Measurements from ENCODE around the gene PFKP.

PFKP gene

DNA sequence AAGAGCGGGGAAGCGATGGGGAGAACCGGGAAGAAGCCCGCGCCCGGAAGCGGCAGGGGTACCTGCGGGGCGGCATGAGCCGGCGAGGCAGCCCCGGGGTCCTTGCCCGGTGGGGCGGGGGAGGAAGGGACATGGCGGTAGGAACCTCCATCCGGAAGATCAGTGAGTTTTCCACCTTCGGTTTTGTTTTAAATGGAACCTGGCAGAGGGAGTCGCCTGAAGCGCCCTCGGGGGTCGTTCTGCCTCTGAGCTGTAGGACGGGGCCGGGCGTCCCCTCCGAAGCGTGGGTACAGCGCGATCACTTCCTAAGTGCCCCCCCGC, 471 bp downstream of the PFKP start:
- in situ Hi-C loops (cut with HindIII; ENCODE audit: low pct_unique_long_range_greater_than_20kb, low sequenced_read_pairs) = no loop called here
- no peak for TF ChIP-seq JUND (IDR thresholded peaks at IDR 0.05; ENCODE audit: low read depth)
- no peak for DNase-seq (ENCODE audit: low read depth in 1 of 2, low spot score in 1 of 2)

GRCh38 chr10:3068201-3068967, 1.0 kb downstream of the PFKP start:
- peak; percentile 73 to 80 for DNase-seq (ENCODE audit: low read depth in 1 of 2, low spot score in 1 of 2)
- in situ Hi-C loops (cut with HindIII; ENCODE audit: low pct_unique_long_range_greater_than_20kb, low sequenced_read_pairs) = no loop called here
- no peak for TF ChIP-seq JUND (IDR thresholded peaks at IDR 0.05; ENCODE audit: low read depth)

DNA sequence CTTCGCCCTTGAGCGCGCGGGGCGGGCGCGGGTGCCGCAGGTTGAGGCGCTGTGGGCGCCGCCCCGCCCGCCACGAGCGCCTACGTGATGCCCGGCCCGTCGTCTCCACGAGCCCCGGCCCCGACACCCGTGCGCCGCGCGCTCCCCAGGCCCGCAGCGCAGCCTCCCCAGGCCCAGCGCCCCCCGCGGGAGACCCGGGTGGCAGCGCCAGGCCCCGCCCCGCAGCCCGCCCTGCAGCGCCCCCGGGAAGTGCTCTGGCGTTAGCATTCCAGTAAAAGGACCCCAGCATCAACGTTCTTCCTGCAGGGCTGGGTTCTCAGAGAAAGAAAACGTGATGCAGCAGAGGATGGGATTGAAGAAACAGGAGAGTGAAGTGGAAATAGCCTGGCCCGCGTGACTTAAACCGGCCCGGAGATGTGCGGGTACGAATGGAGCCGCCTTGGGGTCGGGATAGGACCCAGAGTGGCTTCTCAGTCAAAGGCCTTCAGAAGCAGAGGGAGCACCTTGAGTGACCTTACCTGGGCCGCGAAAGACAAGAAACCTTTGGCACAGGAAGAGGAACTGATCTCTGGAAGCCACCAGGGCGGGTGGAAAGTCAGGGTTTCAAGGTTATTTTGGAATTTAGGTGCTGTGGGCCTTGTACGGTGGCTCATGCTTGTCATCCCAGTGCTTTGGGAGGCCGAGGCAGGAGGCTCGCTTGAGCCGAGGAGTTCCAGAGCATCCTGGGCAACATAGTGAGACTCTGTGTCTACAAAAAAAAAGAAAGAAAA, 1.8 kb downstream of the PFKP start:
- DNase-seq (ENCODE audit: low read depth in 1 of 2, low spot score in 1 of 2) = peak in 1 of 2 experiments; percentile 54
- in situ Hi-C loops (cut with HindIII; ENCODE audit: low pct_unique_long_range_greater_than_20kb, low sequenced_read_pairs) = no loop called here

DNA sequence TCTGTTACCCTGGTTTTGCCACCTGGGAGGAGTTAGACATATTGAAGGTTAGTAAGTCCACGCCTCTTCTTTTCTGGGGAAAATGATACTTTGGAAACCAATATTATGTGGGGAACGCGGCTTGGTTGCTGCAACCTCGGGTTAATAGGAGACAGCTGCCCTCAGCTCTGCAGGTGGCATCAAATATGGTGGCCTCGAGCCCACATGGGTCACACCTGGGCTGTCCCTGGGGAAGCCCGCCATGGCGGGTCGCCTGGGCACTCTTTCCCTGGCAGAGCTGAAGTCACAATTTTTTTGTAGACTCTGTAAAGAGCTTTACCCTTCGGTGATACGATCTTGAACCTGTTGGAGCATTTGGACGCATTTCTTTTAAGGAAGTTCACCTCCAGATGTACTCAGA, 2.5 kb downstream of the PFKP start:
- in situ Hi-C loops (cut with HindIII; ENCODE audit: low pct_unique_long_range_greater_than_20kb, low sequenced_read_pairs) = no loop called here
- TF ChIP-seq JUND (IDR thresholded peaks at IDR 0.05; ENCODE audit: low read depth) = no peak
- DNase-seq (ENCODE audit: low read depth in 1 of 2, low spot score in 1 of 2) = no peak

More for the DNA sequence above, 1.8 kb downstream of the PFKP start:
- TF ChIP-seq JUND (IDR thresholded peaks at IDR 0.05; ENCODE audit: low read depth) = no peak

- in situ Hi-C loops (cut with HindIII; ENCODE audit: low pct_unique_long_range_greater_than_20kb, low sequenced_read_pairs) = no loop called here
- no peak for DNase-seq (ENCODE audit: low read depth in 1 of 2, low spot score in 1 of 2)
- no peak for TF ChIP-seq JUND (IDR thresholded peaks at IDR 0.05; ENCODE audit: low read depth)
Observed at GRCh38 chr10:3071405-3072198, 4.3 kb downstream of the PFKP start.

GRCh38 chr10:3072641-3073360, 5.5 kb downstream of the PFKP start:
- in situ Hi-C loops (cut with HindIII; ENCODE audit: low pct_unique_long_range_greater_than_20kb, low sequenced_read_pairs) = no loop called here
- TF ChIP-seq JUND (IDR thresholded peaks at IDR 0.05; ENCODE audit: low read depth) = no peak
- no peak for DNase-seq (ENCODE audit: low read depth in 1 of 2, low spot score in 1 of 2)

GRCh38 chr10:3074145-3074665, 6.9 kb downstream of the PFKP start:
- in situ Hi-C loops (cut with HindIII; ENCODE audit: low pct_unique_long_range_greater_than_20kb, low sequenced_read_pairs) = no loop called here
- no peak for TF ChIP-seq JUND (IDR thresholded peaks at IDR 0.05; ENCODE audit: low read depth)
- DNase-seq (ENCODE audit: low read depth in 1 of 2, low spot score in 1 of 2) = peak in 1 of 2 experiments; percentile 33

DNA sequence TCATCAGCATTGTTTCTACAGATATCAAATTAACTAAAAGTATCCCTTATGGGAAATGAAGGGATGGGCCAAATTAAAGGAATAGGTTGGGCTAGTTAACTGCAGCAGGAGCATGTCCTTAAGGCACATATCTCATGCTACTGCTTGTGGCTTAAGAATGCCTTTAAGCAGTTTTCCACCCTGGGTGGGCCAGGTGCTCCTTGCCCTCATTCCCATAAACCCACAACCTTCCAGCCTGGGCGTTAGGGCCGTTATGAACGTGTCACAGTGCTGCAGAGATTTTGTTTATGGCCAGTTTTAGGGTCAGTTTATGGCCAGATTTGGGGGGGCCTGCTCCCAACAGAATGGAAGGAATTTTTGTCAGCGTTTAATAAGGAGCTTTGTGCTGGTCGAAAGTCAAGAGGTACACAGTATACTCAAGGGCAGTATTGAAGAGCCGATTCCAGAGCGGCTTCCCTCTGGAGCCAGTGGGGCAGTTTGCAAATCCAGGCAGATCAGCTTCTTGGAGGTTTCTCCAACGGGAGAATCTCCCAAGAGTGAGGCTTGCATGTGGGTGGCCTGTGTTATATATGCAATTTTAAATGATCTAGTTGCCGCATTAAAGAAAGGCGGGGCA, 7.7 kb downstream of the PFKP start:
- no peak for DNase-seq (ENCODE audit: low read depth in 1 of 2, low spot score in 1 of 2)
- no peak for TF ChIP-seq JUND (IDR thresholded peaks at IDR 0.05; ENCODE audit: low read depth)
- in situ Hi-C loops (cut with HindIII; ENCODE audit: low pct_unique_long_range_greater_than_20kb, low sequenced_read_pairs) = no loop called here

DNA sequence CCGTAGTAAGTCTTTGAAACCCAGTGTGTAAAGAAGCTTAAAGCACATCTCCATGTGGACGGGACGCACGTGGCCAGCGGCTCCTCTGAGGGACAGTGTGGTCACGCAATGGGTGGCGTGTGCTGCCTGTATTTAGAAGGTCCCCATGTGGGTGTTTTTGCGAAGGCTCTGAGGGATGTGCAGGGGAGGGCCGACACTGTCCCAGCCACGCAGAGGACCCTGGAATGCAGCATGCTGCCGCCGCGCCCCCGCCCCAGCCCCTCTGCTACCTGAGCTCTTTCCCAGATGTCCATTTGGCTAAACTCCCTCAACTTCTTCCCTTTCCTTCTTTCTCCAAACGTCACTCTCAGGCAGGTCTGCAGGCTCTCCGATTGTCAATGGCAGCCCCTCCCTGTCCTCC, 8.8 kb downstream of the PFKP start:
- TF ChIP-seq JUND (IDR thresholded peaks at IDR 0.05; ENCODE audit: low read depth) = no peak
- no peak for DNase-seq (ENCODE audit: low read depth in 1 of 2, low spot score in 1 of 2)
- in situ Hi-C loops (cut with HindIII; ENCODE audit: low pct_unique_long_range_greater_than_20kb, low sequenced_read_pairs) = no loop called here

GRCh38 chr10:3077509-3077908, 10.2 kb downstream of the PFKP start:
- DNase-seq (ENCODE audit: low read depth in 1 of 2, low spot score in 1 of 2) = no peak
- in situ Hi-C loops (cut with HindIII; ENCODE audit: low pct_unique_long_range_greater_than_20kb, low sequenced_read_pairs) = no loop called here

DNA sequence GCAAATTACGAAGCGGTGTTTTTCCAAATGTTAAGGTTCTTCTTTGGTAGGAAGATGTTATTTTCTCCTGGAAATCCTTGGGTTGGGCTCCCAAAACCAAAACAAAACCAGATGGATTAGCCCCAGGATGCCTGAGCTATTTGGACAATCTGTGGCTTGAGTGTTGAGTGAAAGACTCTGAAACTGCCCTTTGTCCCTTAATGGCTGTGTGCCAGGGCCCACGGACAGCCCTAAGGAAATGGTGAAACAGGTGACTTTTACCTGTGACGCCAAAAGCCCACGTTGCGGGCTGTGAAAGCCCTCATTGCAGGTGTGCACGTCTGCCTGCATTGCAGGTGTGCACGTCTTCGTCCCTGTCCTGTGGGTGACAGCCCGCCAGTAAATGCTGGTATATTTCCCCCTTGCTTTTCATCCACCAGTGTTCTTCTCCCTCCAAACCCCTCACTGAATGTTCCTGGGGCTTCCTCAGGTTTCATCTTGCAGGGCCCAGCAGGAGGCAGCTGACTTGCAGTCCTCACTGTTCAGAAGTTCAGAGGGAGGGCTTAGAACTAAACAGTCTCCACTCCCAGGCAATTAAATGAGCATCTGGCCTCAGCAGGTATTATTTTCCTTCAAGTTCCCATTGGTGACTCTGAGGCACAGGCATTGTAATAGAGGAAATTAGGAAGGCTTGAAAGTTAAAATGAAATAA, 10.7 kb downstream of the PFKP start:
- in situ Hi-C loops (cut with HindIII; ENCODE audit: low pct_unique_long_range_greater_than_20kb, low sequenced_read_pairs) = no loop called here
- no peak for TF ChIP-seq JUND (IDR thresholded peaks at IDR 0.05; ENCODE audit: low read depth)
- DNase-seq (ENCODE audit: low read depth in 1 of 2, low spot score in 1 of 2) = no peak

More at GRCh38 chr10:3077509-3077908, 10.2 kb downstream of the PFKP start:
- TF ChIP-seq JUND (IDR thresholded peaks at IDR 0.05; ENCODE audit: low read depth) = no peak

Measured in T47D (cell line).